CD14-positive monocyte (primary cell): Measurements from ENCODE around the gene SLC12A2. TPM values are rescaled to one million over a fixed set of nuclear protein-coding genes. Genes with fewer than 3 reads are reported as not detected.
A peak's percentile ranks its signal among the peaks of the same experiment; 100 is the strongest.

Experiments used
- DNase-seq, 3 donors: peaks; one replicate each; pipeline ENCODE4 v3.0.0-alpha.2; 2011 to 2022
- H2AFZ ChIP-seq: 2 replicates; pipeline ENCODE4 v1.6.0; 2012; ENCODE audit warnings: mild to moderate bottlenecking, low read depth, low read length, inconsistent platforms; ENCODE audit not compliant: insufficient read depth, poor library complexity, severe bottlenecking
- H3K27ac ChIP-seq, 2 donors: 1 replicate in 1 of 2; 2 replicates in 1 of 2; pipeline ENCODE4 v1.5.1; 2012 to 2013; ENCODE audit warnings: low read length in 2 of 2, control low read depth in 1 of 2, inconsistent platforms in 1 of 2, low read depth in 1 of 2, mild to moderate bottlenecking in 1 of 2
- H3K27me3 ChIP-seq, 2 donors: one replicate each; pipeline versions ENCODE4 v1.6.0 to v1.6.1; 2011 to 2013; ENCODE audit warnings: low read length in 2 of 2; ENCODE audit not compliant: control insufficient read depth in 2 of 2, insufficient read depth in 2 of 2
- H3K36me3 ChIP-seq, 2 donors: replicated peaks in 1 of 2; 1 replicate in 1 of 2; 2 replicates in 1 of 2; pipeline versions ENCODE4 v1.5.1 to v1.6.1; 2012 to 2013; ENCODE audit warnings: low read length in 2 of 2, control low read depth in 1 of 2, inconsistent platforms in 1 of 2, mild to moderate bottlenecking in 1 of 2; ENCODE audit not compliant: insufficient read depth in 2 of 2, control insufficient read depth in 1 of 2
- H3K4me1 ChIP-seq, 2 donors: 1 replicate in 1 of 2; 2 replicates in 1 of 2; pipeline versions ENCODE4 v1.5.1 to v1.6.1; 2012 to 2013; ENCODE audit warnings: low read length in 2 of 2, control low read depth in 1 of 2, inconsistent platforms in 1 of 2, mild to moderate bottlenecking in 1 of 2, moderate library complexity in 1 of 2; ENCODE audit not compliant: insufficient read depth in 2 of 2, control insufficient read depth in 1 of 2
- H3K4me2 ChIP-seq: replicated peaks from 2 replicates; pipeline ENCODE3; 2012; ENCODE audit warnings: low read length, moderate library complexity, mild to moderate bottlenecking; ENCODE audit not compliant: poor library complexity, severe bottlenecking; ENCODE audit errors: extremely low read depth
- H3K4me3 ChIP-seq, 3 experiments: fragments of 200-600 bp in 1 of 3; sonication (generic) in 1 of 3; replicated peaks in 1 of 3; 1 replicate in 2 of 3; 2 replicates in 1 of 3; pipeline ENCODE4 v1.5.1; 2011 to 2013; ENCODE audit warnings: low read length in 3 of 3, mild to moderate bottlenecking in 3 of 3, control low read depth in 2 of 3, low read depth in 2 of 3, inconsistent platforms in 1 of 3, moderate library complexity in 1 of 3
- H3K79me2 ChIP-seq: 2 replicates; pipeline ENCODE4 v1.6.0; 2012; ENCODE audit warnings: mild to moderate bottlenecking, control low read depth, inconsistent platforms, low read length, moderate library complexity; ENCODE audit not compliant: insufficient read depth
- H3K9ac ChIP-seq: 2 replicates; pipeline ENCODE4 v1.6.0; 2017; ENCODE audit warnings: low read length, mild to moderate bottlenecking; ENCODE audit not compliant: insufficient read depth, poor library complexity, severe bottlenecking
- H3K9me3 ChIP-seq, 2 donors: replicated peaks in 1 of 2; 1 replicate in 1 of 2; 2 replicates in 1 of 2; pipeline versions ENCODE4 v1.5.1 to v1.6.1; 2012 to 2013; ENCODE audit warnings: low read length in 2 of 2, control low read depth in 1 of 2; ENCODE audit not compliant: control insufficient read depth in 1 of 2, insufficient read depth in 1 of 2
- H4K20me1 ChIP-seq: 2 replicates; pipeline ENCODE4 v1.6.0; 2012; ENCODE audit warnings: mild to moderate bottlenecking, low read length, control low read depth, moderate library complexity; ENCODE audit not compliant: insufficient read depth
- H3K27ac Mint-ChIP-seq, 7 donors: one replicate each; pipeline ENCODE4 v1.8.0; 2020; ENCODE audit warnings: mild to moderate bottlenecking in 7 of 7, mixed read lengths in 7 of 7, moderate library complexity in 6 of 7, inconsistent platforms in 2 of 7
- H3K27me3 Mint-ChIP-seq, 3 donors: one replicate each; pipeline ENCODE4 v1.8.0; 2021 to 2022; ENCODE audit warnings: low read depth in 3 of 3, mild to moderate bottlenecking in 3 of 3, mixed read lengths in 3 of 3, moderate library complexity in 3 of 3, inconsistent platforms in 1 of 3
- H3K36me3 Mint-ChIP-seq, 2 donors: one replicate each; pipeline ENCODE4 v1.8.0; 2020; ENCODE audit warnings: mixed read lengths in 2 of 2, inconsistent platforms in 1 of 2, mild to moderate bottlenecking in 1 of 2
- H3K4me1 Mint-ChIP-seq: one replicate; pipeline ENCODE4 v1.8.0; 2020; ENCODE audit warnings: mild to moderate bottlenecking, mixed read lengths
- H3K4me3 Mint-ChIP-seq, 2 donors: one replicate each; pipeline ENCODE4 v1.8.0; 2020; ENCODE audit warnings: mild to moderate bottlenecking in 2 of 2, mixed read lengths in 2 of 2, moderate library complexity in 1 of 2
- H3K9me3 Mint-ChIP-seq, 7 donors: one replicate each; pipeline ENCODE4 v1.8.0; 2020 to 2022; ENCODE audit warnings: mixed read lengths in 7 of 7, mild to moderate bottlenecking in 6 of 7, moderate library complexity in 6 of 7, inconsistent platforms in 2 of 7
- CTCF ChIP-seq: fragments of 200-600 bp; IDR thresholded peaks from one replicate; pipeline ENCODE4 v1.8.0; 2022; ENCODE audit warnings: antibody characterized with exemption, mild to moderate bottlenecking
- WGBS: methylation state at CpG from one replicate; pipeline ENCODE4 v1.1.5; 2013; ENCODE audit warnings: missing lambda C conversion rate; ENCODE audit not compliant: insufficient coverage; 5-methylcytosine and 5-hydroxymethylcytosine counted together
- intact Hi-C, 2 donors: fragments of 100-400 bp; cut with micrococcal nuclease; formaldehyde crosslinking; loops; one replicate each; pipeline versions ENCODE4 v1.15.0 to v1.15.1; 2023
- polyA plus RNA-seq, 3 donors: library from polyadenylated mRNA; depleted of rRNA in 1 of 3; unstranded in 2 of 3; stranded (reverse) in 1 of 3; fragments of 300-500 nt in 2 of 3; fragments of >200 nt in 1 of 3; fragmentation: Illumina TruSeq in 2 of 3; gene quantifications; 1 replicate in 2 of 3; 2 replicates in 1 of 3; pipeline ENCODE4 v1.2.3, GENCODE V29; 2012 to 2021

SLC12A2 gene
- polyA plus RNA-seq, 3 donors: 1.0 to 1.2 (median 1.0) TPM

DNA sequence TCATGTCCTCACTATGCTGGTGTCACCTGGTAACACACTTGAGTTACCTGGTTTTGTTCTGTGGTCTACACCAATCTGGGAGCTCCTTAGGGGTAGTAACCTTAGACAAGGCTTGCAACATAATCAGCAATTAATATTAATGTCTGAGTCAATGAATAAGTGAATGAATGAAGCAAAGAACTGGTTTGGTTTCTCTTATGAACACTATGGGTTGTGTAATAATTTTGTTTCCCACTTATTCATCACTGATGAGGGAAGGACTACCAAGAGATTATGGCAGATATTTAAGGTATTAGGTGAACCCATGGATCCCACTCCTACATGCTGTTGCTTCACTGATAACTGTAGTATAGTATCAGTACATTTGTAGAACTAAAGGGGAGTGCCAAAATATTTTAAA lies 116.0 kb downstream of the SLC12A2 start:
- Mint-ChIP-seq H3K27me3 (peaks cover 5 to 12% (median 10%) of the 10 kb centered on the region in 3 donors), H3K4me3 (no peak overlapping the region), H3K4me1 (peaks cover 11% of the 10 kb centered on the region), H3K27ac (no peak overlapping the region), H3K9me3 (peaks cover 0 to 4% (median 0%) of the 10 kb centered on the region in 7 donors), H3K36me3 (no peaks in the 10 kb centered on the region)
- no peaks in the 10 kb centered on the region for H4K20me1 ChIP-seq
- peaks cover 7 to 8% of the 10 kb centered on the region in 2 donors for H3K4me1 ChIP-seq
- peaks cover 0 to 8% of the 10 kb centered on the region in 2 donors for H3K27me3 ChIP-seq
- no peak overlapping the region for H3K9ac ChIP-seq
- intact Hi-C loops: loop anchor here (2.0 to 10.0 kb wide), 3 partner anchors 445 to 637 kb away; no protein-coding TSS in a partner anchor
- TF ChIP-seq CTCF: no peak
- H3K9me3 ChIP-seq: no peaks in the 10 kb centered on the region
- no peak for DNase-seq
- H3K79me2 ChIP-seq: no peaks in the 10 kb centered on the region
- H3K27ac ChIP-seq: no peak overlapping the region
- H3K36me3 ChIP-seq: no peaks in the 10 kb centered on the region
- H3K4me2 ChIP-seq: no peak overlapping the region
- H3K4me3 ChIP-seq: no peak overlapping the region
- no peak overlapping the region for H2AFZ ChIP-seq

DNA sequence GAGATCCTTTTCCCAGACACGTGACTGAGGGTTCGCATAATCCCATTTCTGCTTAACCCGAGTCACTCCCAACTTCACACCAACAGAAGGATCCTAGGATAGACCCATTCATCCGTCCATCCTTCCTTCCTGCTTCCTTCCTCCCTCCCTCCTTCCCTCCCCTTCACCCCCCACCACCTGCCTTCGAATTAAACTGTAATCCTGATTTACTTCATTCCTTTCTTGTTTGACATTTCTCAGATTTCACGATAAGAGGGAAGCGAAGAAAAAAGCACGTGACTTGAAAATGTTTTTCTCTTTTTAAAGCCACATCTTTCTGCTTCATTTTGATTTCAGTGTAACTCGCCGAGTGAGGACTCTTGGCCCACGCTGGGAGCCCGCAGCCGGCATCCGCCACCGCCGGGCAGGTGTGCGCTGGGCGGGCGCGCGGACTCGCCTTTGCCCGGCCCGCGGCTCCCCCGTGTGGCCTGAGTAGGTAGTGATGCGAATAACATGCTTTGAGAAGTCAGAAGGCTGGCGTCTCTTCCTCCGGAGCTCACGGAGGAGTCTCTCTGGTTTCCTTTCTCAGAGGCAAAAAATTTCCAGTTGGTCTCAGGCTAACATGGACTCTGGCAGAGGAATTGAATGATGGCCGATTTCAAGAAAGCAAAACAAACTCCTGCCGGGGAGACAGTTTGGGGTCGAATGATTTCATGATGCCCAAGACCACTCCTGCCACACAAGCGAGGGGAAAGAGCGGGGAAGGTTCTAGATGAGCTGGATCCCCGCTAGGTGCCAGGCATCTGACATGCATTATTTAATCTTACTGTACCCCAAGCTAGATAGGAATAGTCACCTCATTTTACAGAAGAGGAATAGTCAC lies 117.7 kb downstream of the SLC12A2 start:
- TF ChIP-seq CTCF: peak; percentile 94
- peaks cover 0 to 8% of the 10 kb centered on the region in 2 donors for H3K27me3 ChIP-seq
- peaks cover 7 to 8% of the 10 kb centered on the region in 2 donors for H3K4me1 ChIP-seq
- Mint-ChIP-seq H3K9me3 (peaks cover 0 to 4% (median 0%) of the 10 kb centered on the region in 7 donors), H3K4me3 (peak overlapping the region; percentile 56 to 80), H3K27ac (no peak overlapping the region), H3K27me3 (peaks cover 5 to 12% (median 10%) of the 10 kb centered on the region in 3 donors), H3K36me3 (no peaks in the 10 kb centered on the region), H3K4me1 (peaks cover 11% of the 10 kb centered on the region)
- no peaks in the 10 kb centered on the region for H3K36me3 ChIP-seq
- WGBS: 9% methylated on average over 29 of the region's 36 CpGs
- H2AFZ ChIP-seq: peak overlapping the region; percentile 55
- no peaks in the 10 kb centered on the region for H3K79me2 ChIP-seq
- H4K20me1 ChIP-seq: no peaks in the 10 kb centered on the region
- H3K27ac ChIP-seq: no peak overlapping the region
- intact Hi-C loops: loop anchor here (2.0 to 10.0 kb wide), 3 partner anchors 446 to 639 kb away; no protein-coding TSS in a partner anchor
- H3K4me2 ChIP-seq: peak overlapping the region; percentile 66
- no peaks in the 10 kb centered on the region for H3K9me3 ChIP-seq
- H3K9ac ChIP-seq: peak overlapping the region; percentile 32
- H3K4me3 ChIP-seq: peak overlapping the region in 1 of 3 experiments; percentile 37
- peak; percentile 15 to 48 (median 25) for DNase-seq
